NCI-H1092 treated with DMSO at 0.1 percent for 48 hours (cell line): ENCODE measurements around the gene PPP2R5D.
"Not testable (repeated sequence)": the region's sequence is repeated elsewhere in the genome, so short reads cannot be mapped to it uniquely, and the experiment has no call there.

ENCODE experiments used
- DNase-seq: peaks from one replicate; lab custom pipeline; 2025; lab: John Stamatoyannopoulos, UW

Gene PPP2R5D

GRCh38 chr6:42984001-42984923 is at the start of gene PPP2R5D:
Gene PPP2R5D, plus strand, starts transcription at chr6:42984570. Its CDS starts 108 bp downstream, at chr6:42984678.
- DNase-seq: peak; percentile 100

- no peak for DNase-seq
These were observed 49.0 kb upstream of the PPP2R5D start for GRCh38 chr6:42935322-42935721.

GRCh38 chr6:42936398-42936797 is 48.0 kb upstream of the PPP2R5D start:
- no peak for DNase-seq

- DNase-seq: no peak
These were observed 46.6 kb upstream of the PPP2R5D start for GRCh38 chr6:42937548-42938427.

GRCh38 chr6:42938428-42938796 is 46.0 kb upstream of the PPP2R5D start:
- no peak for DNase-seq

GRCh38 chr6:42938987-42939809 is 45.2 kb upstream of the PPP2R5D start:
- DNase-seq: no peak

- no peak for DNase-seq
These were observed 44.6 kb upstream of the PPP2R5D start for GRCh38 chr6:42939810-42940167.

GRCh38 chr6:42940493-42941045 is 43.8 kb upstream of the PPP2R5D start:
- no peak for DNase-seq

GRCh38 chr6:42941356-42941755 is 43.0 kb upstream of the PPP2R5D start:
- DNase-seq: not testable (repeated sequence)

- no peak for DNase-seq
These were observed 41.9 kb upstream of the PPP2R5D start for GRCh38 chr6:42942444-42942843.

GRCh38 chr6:42947950-42948349 is 36.4 kb upstream of the PPP2R5D start:
- no peak for DNase-seq

- DNase-seq: no peak
These were observed 32.0 kb upstream of the PPP2R5D start for GRCh38 chr6:42952389-42952788.

- DNase-seq: not testable (repeated sequence)
These were observed 30.0 kb upstream of the PPP2R5D start for GRCh38 chr6:42954405-42954804.

GRCh38 chr6:42958125-42958524 is 26.2 kb upstream of the PPP2R5D start:
- no peak for DNase-seq

- DNase-seq: no peak
These were observed 24.5 kb upstream of the PPP2R5D start for GRCh38 chr6:42959917-42960242.

- DNase-seq: peak; percentile 59
These were observed 23.9 kb upstream of the PPP2R5D start, which contains the start of gene GNMT for GRCh38 chr6:42960243-42961019. Gene GNMT, plus strand, starts transcription at chr6:42960754. Its CDS starts 14 bp downstream, at chr6:42960768.

GRCh38 chr6:42961020-42961470 is 23.3 kb upstream of the PPP2R5D start:
- no peak for DNase-seq

GRCh38 chr6:42962096-42962495 is 22.3 kb upstream of the PPP2R5D start:
- DNase-seq: no peak

GRCh38 chr6:42962502-42963178 is 21.7 kb upstream of the PPP2R5D start:
- no peak for DNase-seq

GRCh38 chr6:42963179-42963854 is 21.1 kb upstream of the PPP2R5D start:
- DNase-seq: no peak
